GM21367 (cell line): Measurements from ENCODE around the gene DTX1.

Experiments
- ATAC-seq: cut with Tn5 transposase; IDR thresholded peaks from one replicate; pipeline ENCODE4 v1.9.1; 2021; ENCODE audit not compliant: unreplicated experiment

DTX1 gene

DNA sequence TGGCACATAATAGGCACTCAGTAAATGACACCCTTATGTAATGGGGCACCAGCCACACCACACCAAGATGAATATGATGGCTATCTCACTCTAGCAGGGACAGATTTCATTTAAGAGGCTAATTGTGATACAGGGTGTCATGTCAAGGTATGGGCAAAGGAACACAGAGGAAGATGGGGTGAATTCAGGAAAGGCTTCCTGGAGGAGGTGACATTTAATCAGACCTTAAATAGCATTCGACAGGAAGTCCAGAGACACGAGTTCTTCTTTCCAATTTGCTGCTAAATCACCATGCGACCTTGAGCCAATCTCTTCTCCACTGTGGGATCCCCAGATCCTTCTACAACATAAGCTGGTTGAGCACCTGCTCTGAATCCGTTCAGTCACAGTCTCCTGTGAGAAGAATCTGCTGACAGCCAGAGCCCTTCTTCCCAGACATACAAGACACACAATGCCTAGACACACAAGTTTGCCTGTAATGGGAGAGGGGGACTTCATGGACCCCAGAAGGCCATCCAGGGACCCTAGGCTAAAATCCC lies 1.5 kb upstream of the DTX1 start:
- ATAC-seq: no peak

DNA sequence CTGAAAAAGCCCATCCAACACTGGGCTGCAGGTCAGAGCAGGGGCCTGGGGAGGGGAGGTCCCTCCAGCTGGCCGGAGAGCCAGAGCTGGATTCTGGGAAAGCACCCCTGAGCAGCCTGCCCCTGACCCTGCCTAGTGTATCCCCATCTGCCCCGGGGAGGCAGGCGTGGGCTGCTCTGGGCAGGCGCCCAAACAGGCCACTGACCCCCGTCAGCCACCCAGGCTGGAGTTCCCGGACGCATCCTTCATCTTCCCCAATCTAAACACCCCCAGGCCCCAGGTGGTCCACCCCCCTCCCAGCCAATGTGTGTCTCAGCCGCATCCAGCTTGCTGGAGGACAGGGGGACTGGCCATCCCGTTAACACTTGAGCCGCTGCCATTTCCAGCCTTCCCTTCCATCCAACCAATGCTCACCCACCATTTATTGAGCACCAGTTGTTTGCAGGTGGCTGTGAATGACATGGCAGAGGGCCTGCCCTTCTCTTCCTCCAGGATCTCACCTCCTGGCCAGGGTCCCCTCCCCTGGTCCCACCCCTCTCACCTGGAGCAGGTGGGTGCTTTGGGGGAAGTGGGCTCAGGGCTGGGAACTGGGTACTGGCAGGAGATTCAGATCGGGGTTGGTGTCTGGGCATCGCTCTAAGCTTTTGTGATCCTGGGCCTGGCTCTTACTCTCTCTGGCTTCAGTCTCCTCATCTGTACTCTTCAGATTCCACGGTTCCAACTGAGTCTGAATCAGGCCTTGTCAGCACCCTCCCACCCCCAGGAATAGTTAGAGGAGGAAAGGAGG lies 743 bp upstream of the DTX1 start:
- no peak for ATAC-seq

DNA sequence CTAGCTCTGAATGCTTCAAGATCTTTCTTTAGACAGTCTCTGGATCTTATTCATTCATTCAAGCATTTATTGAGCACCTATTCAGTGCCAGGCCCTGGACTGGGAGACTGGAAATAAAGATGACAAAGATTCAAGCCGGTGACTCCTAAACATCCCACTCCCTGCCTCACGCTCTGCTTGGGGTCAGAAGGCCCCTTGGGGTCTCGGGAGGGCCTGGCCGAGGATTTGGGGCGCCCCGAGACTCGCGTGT lies 224 bp upstream of the DTX1 start:
- no peak for ATAC-seq

DNA sequence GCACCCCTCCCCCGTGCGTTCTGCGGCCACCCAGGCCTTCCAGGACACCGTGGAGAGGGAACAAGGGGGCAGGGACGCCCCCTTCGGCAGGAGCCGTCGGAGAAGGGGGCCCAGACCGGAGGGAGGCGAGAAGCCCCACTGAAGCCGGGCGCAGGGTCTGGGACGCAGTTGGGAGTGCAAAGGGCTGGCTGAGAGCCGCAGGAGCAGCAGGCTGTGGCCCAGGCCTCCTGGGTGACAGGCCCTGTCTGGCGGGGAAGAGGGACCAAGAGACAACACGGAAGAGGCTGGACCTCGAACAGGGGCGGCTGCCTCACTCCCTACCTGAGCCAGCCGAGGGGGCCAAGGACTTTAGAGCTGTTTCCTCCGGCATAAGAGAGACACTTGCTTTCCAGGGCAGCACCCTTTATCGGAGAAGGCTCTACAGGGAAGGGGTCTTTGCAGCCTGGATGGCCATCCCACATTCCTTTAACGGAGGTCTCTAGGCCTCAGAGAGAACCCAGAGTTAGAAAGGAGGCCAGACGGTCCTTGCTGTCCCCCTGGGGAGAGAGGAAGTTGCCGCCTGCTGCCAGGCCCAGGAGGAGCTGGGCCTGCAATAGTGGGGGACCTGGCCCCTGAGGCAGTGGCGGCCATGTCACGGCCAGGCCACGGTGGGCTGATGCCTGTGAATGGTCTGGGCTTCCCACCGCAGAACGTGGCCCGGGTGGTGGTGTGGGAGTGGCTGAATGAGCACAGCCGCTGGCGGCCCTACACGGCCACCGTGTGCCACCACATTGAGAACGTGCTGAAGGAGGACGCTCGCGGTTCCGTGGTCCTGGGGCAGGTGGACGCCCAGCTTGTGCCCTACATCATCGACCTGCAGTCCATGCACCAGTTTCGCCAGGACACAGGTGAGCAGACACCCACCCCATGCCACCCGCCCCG lies 1.3 kb downstream of the DTX1 start:
- ATAC-seq: no peak

DNA sequence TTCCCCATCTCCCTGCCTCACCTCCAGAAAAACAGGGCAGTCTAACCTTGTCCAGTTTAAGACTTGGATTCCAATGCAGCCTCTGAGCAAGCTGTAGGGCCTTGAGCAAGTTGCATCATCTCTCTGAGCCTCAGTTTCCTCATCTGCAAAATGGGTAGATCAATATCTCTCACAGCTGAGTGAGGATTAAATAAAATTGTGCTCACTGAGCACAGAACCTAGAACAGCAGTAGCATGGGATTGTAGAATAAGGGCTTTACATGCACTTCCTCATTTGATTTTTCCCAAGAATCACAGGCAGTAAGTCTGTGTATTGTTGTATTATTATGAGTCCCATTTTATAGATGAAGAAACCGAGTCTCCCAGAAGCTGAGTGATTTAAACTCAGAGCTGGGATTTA lies 2.0 kb downstream of the DTX1 start:
- ATAC-seq: no peak

DNA sequence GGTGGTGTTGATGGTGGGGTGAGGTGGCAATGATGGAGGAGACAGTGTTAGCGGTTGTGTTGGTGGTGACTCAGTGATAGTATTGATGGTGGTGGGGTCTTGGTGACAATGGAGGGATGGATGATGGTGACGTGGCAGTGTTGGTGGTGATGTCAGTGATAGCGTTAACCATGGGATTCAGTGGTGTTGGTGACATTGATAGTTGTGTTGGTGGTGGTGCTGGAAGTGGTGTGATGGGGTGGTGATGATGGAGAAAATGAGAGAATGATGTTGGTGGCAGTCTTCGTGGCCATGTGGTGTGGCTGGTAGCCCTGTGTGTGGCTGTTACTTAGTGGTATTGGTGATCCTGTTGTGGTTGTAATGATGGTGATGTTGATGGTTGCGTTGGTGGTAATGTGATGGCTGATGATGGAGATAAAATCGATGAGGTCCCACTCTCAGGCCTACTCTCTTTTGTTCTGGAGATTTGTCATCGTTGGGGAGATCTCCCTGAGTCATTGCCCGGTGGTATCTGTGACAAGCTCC lies 2.6 kb downstream of the DTX1 start:
- ATAC-seq: no peak

DNA sequence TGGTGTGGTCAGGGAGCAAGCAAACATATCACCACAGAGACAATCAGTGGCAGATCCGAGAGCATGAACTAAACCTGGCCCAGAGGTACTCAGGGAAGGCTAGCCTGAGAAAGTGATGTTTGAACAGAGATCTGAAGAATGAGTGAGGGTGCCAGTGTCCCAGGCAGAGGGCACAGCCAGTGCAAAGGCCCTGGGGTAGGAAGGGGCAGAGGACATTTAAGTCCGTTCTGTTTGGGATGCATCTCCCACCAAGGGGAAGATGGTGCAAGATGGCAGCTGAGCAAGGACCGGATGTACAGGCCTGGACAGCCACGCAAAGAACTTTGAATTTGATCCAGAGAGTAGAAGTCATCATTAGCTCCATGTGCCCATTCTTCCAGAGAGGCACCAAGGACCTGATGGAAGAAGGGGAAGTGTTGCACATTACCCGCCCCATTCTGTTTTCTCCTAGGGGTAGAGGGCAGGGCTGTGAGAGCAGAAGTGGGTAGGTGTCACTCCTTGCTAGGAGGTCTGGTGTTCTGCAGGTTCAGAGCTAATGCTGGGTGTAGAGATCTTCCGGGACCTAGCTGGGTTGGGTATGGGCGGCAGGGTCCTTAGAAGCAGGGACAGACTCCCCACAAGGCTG lies 3.9 kb downstream of the DTX1 start:
- no peak for ATAC-seq

DNA sequence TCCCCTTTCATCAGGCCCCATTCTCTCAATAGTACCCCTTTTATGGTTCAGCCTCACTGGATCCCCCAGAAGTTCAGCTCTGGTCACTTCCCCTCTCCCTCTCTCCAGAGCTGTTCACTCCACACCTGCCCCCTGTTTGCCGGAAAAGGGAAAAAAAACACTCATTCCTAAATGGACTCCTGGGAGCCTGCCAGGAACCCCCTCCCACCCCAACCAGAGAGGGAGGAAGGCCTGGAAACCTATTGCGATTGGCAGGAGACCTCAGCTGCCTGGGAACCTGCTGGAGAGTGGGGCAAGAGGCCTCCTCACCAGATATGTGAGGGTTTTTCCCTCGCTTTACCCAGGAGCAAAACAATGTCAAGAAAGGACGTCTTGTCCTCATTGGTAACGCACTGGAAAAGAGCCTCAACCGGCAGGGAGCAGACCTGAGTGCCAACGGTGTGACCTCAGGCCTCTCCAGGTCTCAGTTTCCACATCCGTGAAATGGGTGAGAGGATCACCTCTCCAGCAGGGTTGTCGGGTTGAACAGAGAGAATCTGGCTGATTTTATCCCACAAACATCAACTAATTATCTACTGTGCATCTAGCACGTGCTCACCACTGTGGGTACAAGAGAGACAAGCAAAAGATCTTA lies 4.6 kb downstream of the DTX1 start:
- no peak for ATAC-seq

DNA sequence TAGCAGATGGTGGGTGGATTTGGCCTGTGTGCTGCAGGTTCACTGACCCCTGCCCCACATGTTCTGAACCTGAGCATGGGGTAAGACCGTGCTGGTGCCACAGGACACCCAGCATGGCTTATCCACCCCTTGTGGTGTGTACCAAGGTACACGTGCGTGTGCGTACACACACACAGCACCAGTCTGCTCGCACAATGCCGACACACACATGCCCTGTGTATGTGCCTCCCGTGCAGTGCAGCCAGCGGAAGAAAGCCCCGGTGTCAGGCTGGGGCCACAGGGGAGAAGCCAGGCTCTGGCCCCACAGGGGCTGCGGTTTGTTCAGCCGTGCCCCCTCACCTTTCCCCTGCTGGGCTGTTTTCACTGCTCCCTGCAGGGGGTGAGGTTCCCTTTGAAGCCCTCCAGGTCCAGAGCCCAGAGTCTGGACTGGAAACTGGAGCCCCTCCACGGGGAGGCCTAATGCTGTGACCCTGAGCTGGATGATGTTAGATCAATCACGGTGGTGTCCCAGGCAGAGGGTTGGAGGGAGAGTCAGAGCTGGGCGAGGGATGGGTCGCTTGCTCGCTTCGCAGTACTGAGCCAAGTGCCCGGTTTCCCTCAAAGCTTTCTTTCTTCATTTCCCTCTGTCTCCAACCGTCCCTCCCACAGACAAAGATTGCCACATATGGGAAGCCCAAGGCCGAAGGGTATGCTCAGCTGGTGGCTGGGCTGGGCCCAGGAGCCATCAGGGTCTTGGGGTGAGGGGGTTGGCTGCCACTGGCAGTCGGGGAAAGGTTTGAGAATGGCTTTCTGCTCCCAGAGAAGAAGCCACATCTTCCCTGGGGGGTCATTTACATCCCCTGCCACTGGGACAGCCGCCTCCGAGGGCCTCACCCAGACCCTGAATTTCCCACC lies 6.2 kb downstream of the DTX1 start:
- no peak for ATAC-seq

DNA sequence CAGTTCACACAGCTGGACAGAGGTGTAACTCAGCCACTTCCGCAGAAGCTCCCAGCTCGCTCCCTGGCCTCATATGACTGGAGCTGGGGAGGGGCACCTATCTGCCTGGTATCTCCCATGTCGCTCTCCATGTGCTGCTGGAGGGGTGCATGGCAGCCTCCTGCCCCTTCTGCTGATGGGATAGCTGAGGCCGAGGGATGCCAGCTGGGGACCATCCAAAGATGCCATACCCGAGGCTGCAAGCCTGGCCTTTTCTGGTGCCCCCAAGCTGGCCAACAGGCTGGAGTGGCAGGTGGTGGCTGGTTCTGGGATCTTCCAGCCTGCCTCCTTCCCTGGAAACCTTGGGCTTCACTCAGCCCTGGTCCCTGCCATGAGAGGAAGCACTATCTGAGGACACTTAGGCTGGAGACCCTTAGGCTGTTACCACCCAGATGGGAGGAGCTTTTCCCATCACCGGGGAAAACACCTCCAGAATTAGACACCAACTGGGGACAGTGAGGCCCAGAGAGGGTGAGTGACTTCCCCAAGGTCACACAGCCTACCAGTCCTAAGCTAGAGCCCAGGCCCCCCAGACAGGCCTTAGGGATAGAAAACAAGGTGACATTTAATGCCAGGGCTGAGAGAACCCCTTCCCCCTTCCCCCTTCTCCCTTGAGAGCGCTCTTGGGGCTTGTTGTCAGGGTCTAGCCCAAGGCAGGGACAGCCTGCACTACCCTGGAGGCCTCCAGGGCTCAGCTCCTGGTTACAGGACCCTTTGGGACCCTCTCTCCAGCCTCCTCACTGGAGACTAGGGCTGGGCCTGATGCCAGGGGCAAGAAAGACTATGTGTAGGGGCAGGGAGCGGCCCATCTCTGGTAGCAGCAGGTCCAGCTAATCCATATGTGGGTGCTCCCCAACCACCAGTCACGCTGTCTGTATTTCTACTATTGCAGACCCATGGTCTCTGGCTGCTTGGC lies 7.1 kb downstream of the DTX1 start:
- no peak for ATAC-seq

DNA sequence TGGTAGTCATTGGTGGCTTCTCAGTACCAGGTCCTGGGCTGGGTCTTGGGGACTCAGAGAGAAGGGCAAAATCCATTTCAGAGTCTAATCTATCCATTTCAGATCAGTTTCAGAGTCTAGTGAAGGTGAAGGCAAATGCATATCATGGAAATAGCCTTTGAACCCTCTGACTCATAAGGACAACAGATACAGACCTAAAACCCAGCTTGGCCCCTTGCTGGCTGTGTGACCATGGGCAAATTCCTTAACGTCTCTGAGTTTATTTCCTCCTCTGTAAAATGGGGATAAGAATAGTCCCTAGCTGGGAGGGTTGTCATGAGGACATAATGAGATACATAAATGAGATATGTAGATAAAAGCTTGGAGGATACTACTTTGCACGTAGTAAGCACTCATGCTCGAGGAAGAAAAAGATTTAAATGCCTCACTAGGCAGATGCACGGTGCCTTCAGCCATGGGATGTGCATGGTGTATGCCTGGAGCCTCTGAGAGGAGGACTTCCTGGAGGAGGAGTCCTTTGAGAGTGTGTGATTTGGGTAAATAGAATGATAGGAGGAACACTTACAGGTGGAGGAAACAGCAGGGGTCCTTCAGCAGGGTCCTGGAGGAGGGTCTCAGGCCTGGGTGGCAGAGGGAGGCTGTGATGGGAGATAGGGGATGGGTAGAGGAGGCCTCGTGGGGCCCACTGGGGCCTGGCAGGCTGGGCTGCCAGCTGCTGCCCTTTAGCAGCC lies 8.0 kb downstream of the DTX1 start:
- no peak for ATAC-seq

DNA sequence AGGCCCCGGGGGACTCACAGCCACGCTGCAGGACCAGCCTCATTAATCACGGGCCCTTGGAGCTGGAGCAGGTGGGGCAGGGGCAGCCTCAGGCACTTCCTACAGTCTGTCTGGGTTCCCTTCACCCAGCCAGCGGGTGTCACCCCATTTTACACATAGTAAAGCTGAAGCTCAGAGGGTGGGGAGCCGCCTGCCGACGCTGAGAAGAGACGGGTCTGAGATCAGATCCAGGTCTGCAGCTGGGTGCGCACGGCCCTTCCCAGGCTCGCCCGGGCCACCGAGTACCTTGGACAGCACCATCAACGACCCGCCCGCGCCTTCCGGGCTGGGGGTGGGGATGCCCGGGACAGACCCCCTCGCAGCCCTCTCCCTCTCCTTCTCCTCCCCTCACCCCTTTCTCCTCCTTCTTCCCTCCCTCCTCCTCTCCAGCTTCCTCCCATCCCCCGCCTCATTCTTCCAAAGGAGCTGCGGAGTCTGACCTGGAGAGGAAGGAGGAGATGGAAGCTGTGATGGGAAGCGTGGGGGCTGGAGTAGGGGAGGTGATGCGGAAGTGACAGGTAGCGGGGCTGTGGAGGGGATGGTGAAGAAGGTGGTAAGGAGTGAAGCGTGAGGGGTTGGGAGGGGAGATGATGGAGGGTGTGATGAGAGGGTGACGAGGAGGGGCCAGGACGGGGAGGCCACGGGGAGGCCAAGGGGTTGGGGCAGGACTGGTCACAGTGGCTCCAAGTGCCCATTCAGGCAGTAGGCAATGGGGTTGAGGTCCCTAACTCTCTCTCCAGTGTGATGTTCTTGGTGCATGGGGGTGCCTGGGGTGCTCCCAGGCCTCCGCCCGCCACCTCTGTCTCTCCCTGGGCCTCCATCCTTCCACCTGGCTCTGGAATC lies 8.8 kb downstream of the DTX1 start:
- ATAC-seq: no peak

DNA sequence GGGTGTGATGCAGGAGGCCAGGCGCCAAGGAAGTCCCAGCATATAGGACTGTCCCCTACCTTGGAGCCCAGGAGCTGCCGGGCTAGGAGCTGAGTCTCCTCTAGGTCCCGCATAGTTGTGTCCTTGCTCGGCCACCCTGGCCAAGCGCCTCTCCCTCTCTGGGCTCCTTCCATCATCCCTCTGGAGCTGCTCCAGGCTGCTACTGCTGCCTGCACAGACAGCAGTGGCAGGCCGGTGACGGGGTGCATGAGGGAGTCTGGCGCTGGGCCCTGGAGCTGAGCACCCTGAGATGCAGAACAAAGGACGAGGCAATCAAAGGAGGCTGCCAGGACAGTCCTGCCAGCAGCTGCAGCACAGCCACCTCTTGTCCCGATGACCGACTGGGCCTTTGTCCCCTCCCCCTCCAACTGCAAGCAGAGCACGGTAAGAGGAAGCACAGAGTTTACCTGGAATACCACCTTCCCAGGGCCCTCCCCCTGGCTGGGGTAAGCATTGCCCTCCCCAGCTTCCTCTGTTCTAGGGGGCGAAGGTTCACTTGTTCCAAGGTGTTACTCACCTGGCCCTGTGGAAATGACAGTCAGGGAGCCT lies 10.4 kb downstream of the DTX1 start:
- no peak for ATAC-seq

DNA sequence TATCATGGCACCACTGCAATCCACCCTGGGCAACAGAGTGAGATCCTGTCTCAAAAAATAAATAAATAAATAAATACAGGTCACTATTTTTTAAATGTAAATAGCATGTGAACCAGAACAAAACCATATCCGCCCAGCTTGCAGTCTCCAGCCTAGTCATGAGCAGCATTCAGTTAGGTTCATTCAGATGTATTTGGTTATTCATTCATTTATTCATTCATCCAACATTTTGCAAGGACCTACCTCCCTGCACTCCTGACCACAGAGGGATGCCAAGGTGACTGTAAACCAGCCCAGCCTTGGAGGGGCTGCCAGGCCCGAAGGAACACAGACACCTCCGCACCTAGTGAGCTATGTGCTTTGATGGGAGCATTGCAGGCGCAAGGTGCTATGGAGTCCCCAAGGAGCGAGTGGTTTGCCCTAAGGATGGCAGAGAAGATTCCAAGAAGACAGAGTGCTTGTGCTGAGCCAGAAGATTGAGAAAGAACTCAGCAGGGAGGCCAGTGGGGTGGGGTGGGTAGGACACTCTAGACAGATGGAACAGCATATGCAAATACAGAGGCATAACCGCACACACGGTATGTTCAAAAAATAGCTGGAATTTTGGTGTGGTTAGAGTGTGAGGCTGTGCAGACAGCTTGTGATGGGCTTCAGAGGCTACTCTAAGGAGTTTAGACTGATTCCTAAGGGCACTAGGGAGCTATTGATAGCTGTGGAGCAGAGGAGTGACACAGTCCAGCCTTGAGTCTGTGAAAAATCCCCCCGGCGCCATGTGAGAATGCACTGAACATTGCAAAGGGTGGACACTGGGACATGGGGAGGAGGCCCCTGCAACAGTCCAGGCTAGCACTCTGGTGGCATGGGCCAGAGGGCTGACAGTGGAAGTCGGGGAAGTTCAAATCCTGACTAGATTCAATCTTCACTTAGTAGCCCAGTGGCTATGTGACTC lies 11.7 kb downstream of the DTX1 start:
- no peak for ATAC-seq

DNA sequence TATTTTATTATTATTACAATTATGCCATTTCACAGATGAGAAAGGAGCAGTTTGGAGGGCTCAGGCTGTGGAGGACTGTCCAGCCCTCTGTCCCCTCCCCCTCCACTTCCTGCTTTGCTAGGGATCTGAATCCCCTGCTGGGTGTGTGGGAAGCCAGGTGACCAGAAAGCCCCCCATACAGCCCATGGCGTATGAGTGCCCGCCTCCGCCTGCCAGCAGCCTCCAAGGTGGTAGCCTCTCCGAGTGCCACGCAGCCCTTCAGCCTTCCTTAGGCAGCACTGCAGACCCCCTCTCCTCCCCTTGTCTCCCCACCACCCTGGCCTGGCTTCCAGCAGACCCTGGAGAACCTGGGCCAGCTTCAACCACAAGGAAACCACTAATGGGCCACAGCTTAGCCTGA lies 12.6 kb downstream of the DTX1 start:
- ATAC-seq: no peak

DNA sequence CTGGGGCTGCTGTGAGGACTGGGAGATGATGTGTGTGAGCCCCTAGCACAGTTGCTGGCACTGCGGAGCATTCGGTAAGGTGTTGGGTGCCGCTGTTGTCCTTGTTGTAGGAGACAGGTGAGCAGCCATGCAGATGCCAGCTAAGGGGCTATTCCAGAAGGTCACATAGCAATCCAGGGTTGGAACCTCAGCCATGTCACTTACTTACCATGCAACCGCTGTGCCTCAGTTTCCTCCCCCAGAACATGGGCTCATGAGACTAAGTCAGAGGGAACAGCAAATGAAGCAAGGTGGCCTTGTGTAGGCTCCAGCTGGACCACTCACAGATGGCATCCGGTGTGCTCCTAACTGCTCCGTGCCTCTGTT lies 13.2 kb downstream of the DTX1 start:
- no peak for ATAC-seq
